Measurements from ENCODE around the gene SLC39A2. TPM values are rescaled to one million over a fixed set of nuclear protein-coding genes. Genes with fewer than 3 reads are reported as not detected.

SLC39A2 gene
- total RNA-seq, 2 experiments from 2014 or later, result not detected

- no peak for TF ChIP-seq CTCF (IDR thresholded peaks at IDR 0.05)
- no peaks in the 10 kb centered on the region for H3K27me3 Mint-ChIP-seq
- Histone ChIP-seq H3K27ac (ENCODE audit: low read depth in 1 of 2, low read length in 2 of 2) (no peak overlapping the region), H3K4me3 (ENCODE audit: low read length) (no peak overlapping the region), H3K36me3 (ENCODE audit: insufficient read depth, low read length) (no peaks in the 10 kb centered on the region), H3K4me1 (ENCODE audit: insufficient read depth, low read length) (no peaks in the 10 kb centered on the region), H3K9me3 (ENCODE audit: control insufficient read depth in 1 of 2, insufficient read depth in 1 of 2, low read length in 2 of 2) (no peaks in the 10 kb centered on the region), H3K27me3 (ENCODE audit: control insufficient read depth in 1 of 2, insufficient read depth in 2 of 2, low read length in 2 of 2) (peaks cover 0 to 3% of the 10 kb centered on the region in 2 experiments)
- H3K36me3 Mint-ChIP-seq (ENCODE audit: low read depth), result no peaks in the 10 kb centered on the region
- no peak overlapping the region for H3K4me3 Mint-ChIP-seq
- H3K4me1 Mint-ChIP-seq (ENCODE audit: low read depth), result no peaks in the 10 kb centered on the region
- H3K27ac Mint-ChIP-seq, result no peak overlapping the region
- no peak for ATAC-seq (ENCODE audit: poor library complexity)
- no peak for DNase-seq
- intact Hi-C loops (cut with DNase I, micrococcal nuclease), result no loop called here
- CTCF ChIA-PET, result interaction anchor here (1.1 kb wide), 1 partner anchor 18 kb away, joined by 4 read pairs; no protein-coding TSS in a partner anchor
- POLR2A ChIA-PET, result no interaction called here
- H3K9me3 Mint-ChIP-seq, result no peaks in the 10 kb centered on the region
These were observed 34.1 kb downstream of the SLC39A2 start for GRCh38 chr14:21033133-21033698.

- no peak within 1 kb of the TSS for H3K4me3 Mint-ChIP-seq
- TF ChIP-seq CTCF (IDR thresholded peaks at IDR 0.05), result no peak
- Histone ChIP-seq H3K4me3 (ENCODE audit: low read length) (no peak within 1 kb of the TSS), H3K27me3 (ENCODE audit: control insufficient read depth in 1 of 2, insufficient read depth in 2 of 2, low read length in 2 of 2) (peaks cover 0 to 3% of the 10 kb centered on the region in 2 experiments), H3K27ac (ENCODE audit: low read depth in 1 of 2, low read length in 2 of 2) (no peak within 1 kb of the TSS), H3K4me1 (ENCODE audit: insufficient read depth, low read length) (no peaks in the 10 kb centered on the region), H3K9me3 (ENCODE audit: control insufficient read depth in 1 of 2, insufficient read depth in 1 of 2, low read length in 2 of 2) (no peaks in the 10 kb centered on the region), H3K36me3 (ENCODE audit: insufficient read depth, low read length) (no peaks in the 10 kb centered on the region)
- H3K4me1 Mint-ChIP-seq (ENCODE audit: low read depth), result no peaks in the 10 kb centered on the region
- intact Hi-C loops (cut with DNase I, micrococcal nuclease), result no loop called here
- DNase-seq (no peak), ATAC-seq (ENCODE audit: poor library complexity) (no peak)
- no peak within 1 kb of the TSS for H3K27ac Mint-ChIP-seq
- no peaks in the 10 kb centered on the region for H3K27me3 Mint-ChIP-seq
- ChIA-PET CTCF (no interaction called here), POLR2A (interaction anchor here (1.1 kb wide), 1 partner anchor 20 kb away, joined by 3 read pairs; no protein-coding TSS in a partner anchor)
- no peaks in the 10 kb centered on the region for H3K36me3 Mint-ChIP-seq (ENCODE audit: low read depth)
- H3K9me3 Mint-ChIP-seq, result no peaks in the 10 kb centered on the region
These were observed 35.6 kb downstream of the SLC39A2 start, which contains the start of gene RNASE13 for GRCh38 chr14:21034707-21035106. RNASE13 (minus strand) TSS chr14:21034807; CDS start chr14:21034288, 519 bp downstream.

GRCh38 chr14:21036751-21037150, 37.7 kb downstream of the SLC39A2 start:
- H3K27ac Mint-ChIP-seq, result no peak overlapping the region
- POLR2A ChIA-PET, result interaction anchor here (1.2 kb wide), 1 partner anchor 22 kb away, joined by 3 read pairs; no protein-coding TSS in a partner anchor
- intact Hi-C loops (cut with DNase I, micrococcal nuclease), result no loop called here

More at GRCh38 chr14:21036751-21037150, 37.7 kb downstream of the SLC39A2 start:
- H3K4me1 ChIP-seq (ENCODE audit: insufficient read depth, low read length), result no peaks in the 10 kb centered on the region
- Mint-ChIP-seq H3K36me3 (ENCODE audit: low read depth) (no peaks in the 10 kb centered on the region), H3K4me3 (no peak overlapping the region), H3K27me3 (no peaks in the 10 kb centered on the region), H3K9me3 (no peaks in the 10 kb centered on the region), H3K4me1 (ENCODE audit: low read depth) (no peaks in the 10 kb centered on the region)
- CTCF ChIA-PET, result interaction anchor here (2.1 kb wide), 1 partner anchor 22 kb away, joined by 9 read pairs; no protein-coding TSS in a partner anchor
- H3K4me3 ChIP-seq (ENCODE audit: low read length), result no peak overlapping the region
- no peak for TF ChIP-seq CTCF (IDR thresholded peaks at IDR 0.05)
- peak in 1 of 14 experiments; percentile 36 for DNase-seq
- peaks cover 0 to 3% of the 10 kb centered on the region in 2 experiments for H3K27me3 ChIP-seq (ENCODE audit: control insufficient read depth in 1 of 2, insufficient read depth in 2 of 2, low read length in 2 of 2)
- H3K36me3 ChIP-seq (ENCODE audit: insufficient read depth, low read length), result no peaks in the 10 kb centered on the region
- H3K27ac ChIP-seq (ENCODE audit: low read depth in 1 of 2, low read length in 2 of 2), result no peak overlapping the region
- no peak for ATAC-seq (ENCODE audit: poor library complexity)
- H3K9me3 ChIP-seq (ENCODE audit: control insufficient read depth in 1 of 2, insufficient read depth in 1 of 2, low read length in 2 of 2), result no peaks in the 10 kb centered on the region

Measured in CD4-positive, alpha-beta T cell (primary cell).